ENCODE data around the gene TTLL11. TPM values are rescaled to one million over a fixed set of nuclear protein-coding genes. Genes with fewer than 3 reads are reported as not detected.

Gene TTLL11, protein sequence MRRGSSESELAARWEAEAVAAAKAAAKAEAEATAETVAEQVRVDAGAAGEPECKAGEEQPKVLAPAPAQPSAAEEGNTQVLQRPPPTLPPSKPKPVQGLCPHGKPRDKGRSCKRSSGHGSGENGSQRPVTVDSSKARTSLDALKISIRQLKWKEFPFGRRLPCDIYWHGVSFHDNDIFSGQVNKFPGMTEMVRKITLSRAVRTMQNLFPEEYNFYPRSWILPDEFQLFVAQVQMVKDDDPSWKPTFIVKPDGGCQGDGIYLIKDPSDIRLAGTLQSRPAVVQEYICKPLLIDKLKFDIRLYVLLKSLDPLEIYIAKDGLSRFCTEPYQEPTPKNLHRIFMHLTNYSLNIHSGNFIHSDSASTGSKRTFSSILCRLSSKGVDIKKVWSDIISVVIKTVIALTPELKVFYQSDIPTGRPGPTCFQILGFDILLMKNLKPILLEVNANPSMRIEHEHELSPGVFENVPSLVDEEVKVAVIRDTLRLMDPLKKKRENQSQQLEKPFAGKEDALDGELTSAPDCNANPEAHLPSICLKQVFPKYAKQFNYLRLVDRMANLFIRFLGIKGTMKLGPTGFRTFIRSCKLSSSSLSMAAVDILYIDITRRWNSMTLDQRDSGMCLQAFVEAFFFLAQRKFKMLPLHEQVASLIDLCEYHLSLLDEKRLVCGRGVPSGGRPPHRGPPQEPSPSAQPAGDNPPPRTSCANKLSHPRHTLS
- total RNA-seq = 10.9 TPM

- DNase-seq (ENCODE audit: low spot score) = peak; percentile 97
Observed at GRCh38 chr9:122092611-122093506, at the start of gene TTLL11. TTLL11 (minus strand) TSS chr9:122093308; CDS start chr9:122093148, 160 bp downstream.

DNA sequence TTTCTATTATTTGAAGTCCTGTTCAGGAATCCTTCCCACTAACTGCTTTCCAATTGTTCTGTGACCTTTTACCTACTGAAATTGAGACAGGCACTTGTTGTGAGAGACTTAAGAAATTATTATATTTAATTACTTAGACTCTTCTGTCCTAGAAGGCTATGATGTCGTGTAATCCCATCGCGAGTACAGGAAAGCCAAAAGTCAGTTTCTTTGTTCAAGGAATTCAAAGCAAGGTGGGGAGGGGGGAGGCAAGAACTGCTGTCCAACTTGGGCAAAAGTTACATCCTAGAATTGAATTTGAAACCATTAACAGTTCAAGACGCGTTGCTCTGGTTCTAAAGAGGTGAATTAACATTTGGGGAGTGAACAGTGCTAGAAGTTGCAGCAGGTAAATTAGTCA, 48.6 kb upstream of the TTLL11 start:
- no peak for DNase-seq (ENCODE audit: low spot score)

GRCh38 chr9:122140368-122141193, 47.5 kb upstream of the TTLL11 start:
- DNase-seq (ENCODE audit: low spot score) = no peak

- DNase-seq (ENCODE audit: low spot score) = no peak
Observed at GRCh38 chr9:122138560-122139268, 45.6 kb upstream of the TTLL11 start.

GRCh38 chr9:122135529-122135859, 42.4 kb upstream of the TTLL11 start:
- DNase-seq (ENCODE audit: low spot score) = no peak

GRCh38 chr9:122134822-122135528, 41.9 kb upstream of the TTLL11 start:
- DNase-seq (ENCODE audit: low spot score) = peak; percentile 23

DNA sequence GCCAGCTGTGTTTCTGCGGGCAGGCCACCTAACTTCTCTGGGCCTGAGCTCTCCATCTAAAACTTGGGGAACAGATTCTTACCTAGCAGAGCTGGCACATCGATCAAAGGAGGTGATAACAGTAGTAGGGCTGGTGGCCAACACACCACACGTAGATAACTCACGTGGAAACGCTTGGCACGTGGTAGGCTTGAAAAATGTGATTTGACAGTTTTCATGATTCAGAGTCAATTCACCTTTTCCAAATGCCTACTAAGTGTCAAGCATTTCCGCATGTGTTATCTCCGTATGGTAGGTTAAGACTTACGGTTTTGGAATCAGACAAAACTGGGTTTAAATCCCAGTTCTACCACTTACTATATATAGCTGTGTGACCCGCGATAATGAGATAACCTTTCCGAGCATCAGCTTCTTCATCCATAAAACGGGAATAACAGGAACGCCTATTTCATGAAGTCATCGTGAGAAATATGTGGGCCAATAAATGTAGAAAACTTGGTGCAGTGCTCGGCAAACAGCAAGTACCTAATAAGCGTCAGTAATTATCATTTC, 41.0 kb upstream of the TTLL11 start:
- DNase-seq (ENCODE audit: low spot score) = no peak

GRCh38 chr9:122133263-122133983, 40.3 kb upstream of the TTLL11 start:
- DNase-seq (ENCODE audit: low spot score) = no peak

DNA sequence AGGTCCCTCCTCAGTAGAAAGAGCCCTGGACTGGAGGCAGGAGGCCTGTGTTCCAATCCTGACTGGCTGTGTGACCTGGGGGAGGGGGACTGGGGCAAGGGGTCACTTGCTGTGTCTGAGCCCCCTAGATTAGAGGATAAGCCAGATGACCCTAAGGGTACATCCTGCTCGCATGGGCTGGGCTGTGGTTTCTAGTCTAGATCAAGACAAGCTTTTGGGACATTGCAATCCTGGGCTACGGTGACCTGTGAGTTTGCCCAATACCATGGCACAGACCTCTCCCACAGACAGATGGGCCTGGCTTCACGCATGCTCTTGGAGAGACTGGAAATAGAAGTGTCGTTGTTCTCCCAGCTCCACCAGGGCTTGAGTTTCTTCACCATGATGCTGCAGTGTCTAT, 39.4 kb upstream of the TTLL11 start:
- no peak for DNase-seq (ENCODE audit: low spot score)

- DNase-seq (ENCODE audit: low spot score) = no peak
Observed at GRCh38 chr9:122131401-122132001, 38.4 kb upstream of the TTLL11 start.

DNA sequence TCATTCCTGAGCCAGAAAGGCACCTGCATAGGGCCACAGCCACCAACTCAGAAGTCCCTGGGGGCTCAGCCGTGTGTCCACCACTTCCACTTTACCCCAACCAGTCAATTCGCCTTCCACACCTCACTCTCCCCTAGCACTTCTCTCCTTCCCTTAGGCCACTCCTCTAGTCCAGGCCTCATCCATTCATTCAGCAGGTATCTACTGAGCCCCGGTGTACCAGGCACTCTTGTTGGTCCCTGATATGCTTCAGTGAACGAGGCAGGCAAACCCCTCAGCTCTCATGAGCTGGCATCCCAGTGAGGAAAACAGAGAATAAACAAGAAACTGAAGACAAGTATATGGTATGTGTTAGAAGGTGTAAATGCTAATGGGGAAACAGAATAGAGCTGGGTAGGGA, 37.7 kb upstream of the TTLL11 start:
- no peak for DNase-seq (ENCODE audit: low spot score)

- DNase-seq (ENCODE audit: low spot score) = no peak
Observed at GRCh38 chr9:122129969-122130368, 36.9 kb upstream of the TTLL11 start.

- no peak for DNase-seq (ENCODE audit: low spot score)
Observed at GRCh38 chr9:122128969-122129343, 35.8 kb upstream of the TTLL11 start.

DNA sequence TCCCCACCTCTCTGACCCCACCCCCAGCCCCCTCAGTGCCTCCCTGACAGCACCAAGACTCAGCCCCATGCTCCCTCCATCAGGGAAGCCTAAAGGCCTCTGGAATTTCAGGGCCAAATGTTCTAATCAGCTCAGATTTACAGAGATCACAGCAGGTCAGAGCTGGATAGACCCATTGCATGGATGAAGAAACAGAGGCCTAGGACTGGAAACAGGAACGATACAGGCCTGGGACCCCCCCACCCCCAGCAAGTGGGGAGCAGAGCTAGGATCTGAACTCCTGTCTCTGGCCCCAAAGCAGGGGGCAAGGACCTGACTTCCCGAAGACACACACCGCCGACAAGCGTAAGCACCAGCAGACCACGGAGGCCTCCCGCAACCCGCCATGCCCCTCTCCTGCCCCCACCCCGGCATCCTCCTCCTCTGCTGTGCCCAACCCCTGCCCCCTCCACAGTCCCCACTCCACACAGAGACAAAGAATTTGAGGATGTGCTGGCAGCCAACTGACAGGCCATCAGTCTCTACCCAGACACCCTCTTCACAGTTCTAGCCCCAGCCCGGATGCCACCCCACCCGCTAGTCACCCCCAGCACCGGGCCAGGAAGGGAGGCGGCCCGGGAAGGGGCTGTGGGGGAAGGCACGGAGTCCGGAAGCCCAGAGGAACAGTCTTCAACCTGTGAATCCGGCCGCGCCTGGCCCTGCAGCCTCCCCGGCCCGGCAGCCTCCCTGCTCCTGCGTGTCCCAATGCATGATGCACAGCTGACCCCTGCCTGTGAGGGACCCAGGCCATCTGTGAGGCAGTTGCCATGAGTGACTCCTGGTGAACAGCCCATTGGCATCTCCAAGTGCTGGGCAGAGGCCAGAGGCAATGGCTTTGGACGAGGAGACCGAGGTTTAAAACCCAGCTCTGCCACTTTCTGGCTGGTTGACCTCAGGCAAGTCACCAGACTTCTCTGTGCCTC, 35.2 kb upstream of the TTLL11 start:
- no peak for DNase-seq (ENCODE audit: low spot score)

GRCh38 chr9:122127396-122127798, 34.3 kb upstream of the TTLL11 start:
- no peak for DNase-seq (ENCODE audit: low spot score)

DNA sequence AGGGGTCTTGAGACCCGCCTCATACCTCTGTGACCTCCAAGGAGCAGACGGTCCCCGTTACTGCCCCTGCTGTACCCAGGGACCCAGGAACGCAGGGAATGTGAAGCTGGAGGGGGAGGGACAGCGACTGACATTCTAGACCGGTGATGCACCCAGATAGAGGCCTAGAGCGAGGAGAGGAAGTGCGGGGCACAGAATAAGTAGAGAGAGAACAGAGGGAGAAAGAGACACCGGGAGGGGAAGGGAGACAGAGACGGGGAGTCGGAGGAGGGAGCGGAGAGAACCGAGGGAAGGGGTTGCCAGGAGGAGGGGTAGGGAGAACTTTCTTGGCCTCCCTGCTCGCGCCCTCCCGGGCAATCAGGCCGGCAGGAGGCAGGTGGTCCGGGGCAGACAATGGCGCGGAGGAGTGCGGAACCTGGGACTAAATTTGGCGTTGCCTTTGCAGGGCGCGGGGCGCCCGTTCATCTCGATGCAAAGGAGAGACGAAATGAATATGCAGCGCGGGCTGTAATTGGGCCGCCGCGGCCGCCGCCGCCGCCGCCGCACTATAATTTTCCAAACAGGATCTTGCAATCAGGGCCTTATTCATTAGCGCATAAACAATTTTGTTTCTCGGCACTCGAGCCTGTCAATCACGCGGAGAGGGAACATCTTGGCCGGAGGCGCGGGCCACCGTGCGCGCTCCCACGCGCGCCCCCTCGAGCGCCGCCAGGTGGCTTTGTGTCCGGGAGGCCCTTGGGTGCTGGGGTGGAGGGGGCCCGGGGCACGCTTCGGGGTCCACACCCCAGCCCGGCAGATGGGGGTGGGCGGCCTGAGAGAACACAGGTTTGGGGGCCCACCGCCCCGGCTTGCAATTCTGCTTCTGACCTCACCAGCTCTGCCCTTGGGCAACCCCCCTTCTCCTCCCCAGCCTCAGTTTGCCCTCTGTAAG, 33.5 kb upstream of the TTLL11 start:
- no peak for DNase-seq (ENCODE audit: low spot score)
